ENCODE results near the gene NOSIP. TPM values are rescaled to one million over a fixed set of nuclear protein-coding genes. Genes with fewer than 3 reads are reported as not detected.

The NOSIP gene
- total and polyA plus RNA-seq, 10 of the 15 experiments (the other 5 are each of a cell fraction or from before 2014, with no cell fraction given) = 7.2 to 85.5 (median 48.4) TPM

- SMC1A ChIA-PET (ENCODE audit: uncharacterized antibody, unreplicated experiment) = no interaction called here
- H3K79me2 ChIP-seq (ENCODE audit: control insufficient read depth, insufficient read depth, low read length) = no peaks in the 10 kb centered on the region
- no peak overlapping the region for H3K4me3 ChIP-seq
- CTCF ChIA-PET = no interaction called here
- no peaks in the 10 kb centered on the region for H3K27me3 ChIP-seq (replicated peaks in 1 of 2; ENCODE audit: control insufficient read depth in 2 of 2, insufficient read depth in 2 of 2, low read length in 1 of 2)
- no peaks in the 10 kb centered on the region; the same call in 2 of the 3 replicates for H3K9me3 ChIP-seq (replicated peaks; ENCODE audit: control insufficient read depth, insufficient read depth, low read length)
- no TSS peak for BruUV-seq (replicated peaks)
- in situ Hi-C loops (cut with MboI) = no loop called here
- POLR2A ChIA-PET = no interaction called here
- peaks cover 14 to 17% of the 10 kb centered on the region in 2 experiments for H3K36me3 ChIP-seq (ENCODE audit: control insufficient read depth in 2 of 2, insufficient read depth in 2 of 2, low read length in 1 of 2)
- ATAC-seq = no peak
- no peak overlapping the region for H3K9ac ChIP-seq (ENCODE audit: control insufficient read depth, insufficient read depth, low read length)
- no peak overlapping the region for H3K4me2 ChIP-seq (ENCODE audit: control insufficient read depth, insufficient read depth)
- RAD21 ChIA-PET (ENCODE audit: unreplicated experiment) = no interaction called here
- intact Hi-C loops (cut with micrococcal nuclease; ENCODE audit: unreplicated experiment) = no loop called here
- no peak overlapping the region for H2AFZ ChIP-seq (ENCODE audit: control insufficient read depth, low read depth, low read length)
- WGBS (ENCODE audit: insufficient coverage, insufficient replicate concordance, low lambda C conversion rate, missing lambda C conversion rate) = 5% methylated on average over 19 of the region's 19 CpGs
- no peak for DNase-seq (ENCODE audit: low read depth, low spot score)
- H4K20me1 ChIP-seq (ENCODE audit: control insufficient read depth, insufficient read depth) = no peaks in the 10 kb centered on the region
- no peak for FAIRE-seq
- no peaks in the 10 kb centered on the region; the same call in 1 of the 2 replicates for H3K4me1 ChIP-seq (ENCODE audit: control insufficient read depth, insufficient read depth, low read length)
- H3K27ac ChIP-seq (ENCODE audit: control insufficient read depth, insufficient read depth) = peak overlapping the region; percentile 25; the same call in 1 of the 2 replicates
- TF ChIP-seq SREBF2 (IDR thresholded peaks at IDR 0.05; ENCODE audit: low read length) (no peak), JUND (IDR thresholded peaks at IDR 0.05; ENCODE audit: low read depth, low read length) (no peak), EGR1 (IDR thresholded peaks at IDR 0.05; ENCODE audit: borderline replicate concordance in 1 of 2, low read depth in 2 of 2, low read length in 2 of 2) (no peak), BCLAF1 (IDR thresholded peaks at IDR 0.05) (no peak), FOXK2 (IDR thresholded peaks at IDR 0.05) (no peak), KDM1A (IDR thresholded peaks at IDR 0.05; ENCODE audit: borderline replicate concordance) (no peak), REST (IDR thresholded peaks at IDR 0.05; ENCODE audit: low read depth, low read length) (no peak), USF2 (IDR thresholded peaks at IDR 0.05; ENCODE audit: borderline replicate concordance, low read depth, low read length) (no peak), CEBPZ (IDR thresholded peaks at IDR 0.05; ENCODE audit: low read depth, low read length) (no peak), ZNF384 (IDR thresholded peaks at IDR 0.05; ENCODE audit: borderline replicate concordance, low read depth, low read length) (no peak), BCL11A (IDR thresholded peaks at IDR 0.05; ENCODE audit: low read depth, low read length) (no peak), POLR2AphosphoS5 (IDR thresholded peaks at IDR 0.05; ENCODE audit: low read length) (no peak), IKZF2 (IDR thresholded peaks at IDR 0.05) (no peak)
Observed at GRCh38 chr19:49614096-49614833, 33.9 kb upstream of the NOSIP start.

Data from GM12878 (cell line).